CD4-positive, alpha-beta T cell (primary cell): ENCODE results near the gene APBA2. TPM values are rescaled to one million over a fixed set of nuclear protein-coding genes. Genes with fewer than 3 reads are reported as not detected.

ENCODE experiments used
- ATAC-seq: fragments of 200-7000 bp; cut with Tn5 transposase; one replicate; pipeline ENCODE4 v1.10.0; 2022; ENCODE audit warnings: mild to moderate bottlenecking; ENCODE audit not compliant: poor library complexity
- CTCF ChIA-PET: fragments of 350-600 bp; sonication (Branson Sonifier 250); formaldehyde crosslinking; loops from one replicate; lab custom pipeline; 2021; ENCODE audit warnings: antibody characterized with exemption, inconsistent platforms; lab: Charles Lee
- POLR2A ChIA-PET: fragments of 350-600 bp; sonication (Branson Sonifier 250); formaldehyde crosslinking; loops from one replicate; lab custom pipeline; 2021; ENCODE audit warnings: antibody characterized with exemption, inconsistent platforms; lab: Charles Lee
- DNase-seq, 14 experiments: peaks; one replicate each; pipeline ENCODE4 v3.0.0-alpha.2; 2013 to 2020; ENCODE audit warnings: mixed read lengths in 2 of 14
- H3K27ac ChIP-seq, 2 donors: one replicate each; pipeline versions ENCODE4 v1.5.1 to v1.7.0; 2013; ENCODE audit warnings: low read length in 2 of 2, low read depth in 1 of 2, mild to moderate bottlenecking in 1 of 2
- H3K27me3 ChIP-seq, 2 experiments: 1 replicate in 1 of 2; 2 replicates in 1 of 2; pipeline versions ENCODE4 v1.6.1 to v1.7.0; 2013; ENCODE audit warnings: low read length in 2 of 2, control low read depth in 1 of 2, mild to moderate bottlenecking in 1 of 2, moderate library complexity in 1 of 2; ENCODE audit not compliant: insufficient read depth in 2 of 2, control insufficient read depth in 1 of 2
- H3K36me3 ChIP-seq: one replicate; pipeline ENCODE4 v1.6.1; 2013; ENCODE audit warnings: low read length, control low read depth; ENCODE audit not compliant: insufficient read depth
- H3K4me1 ChIP-seq: one replicate; pipeline ENCODE4 v1.6.1; 2013; ENCODE audit warnings: low read length, control low read depth; ENCODE audit not compliant: insufficient read depth
- H3K4me3 ChIP-seq: one replicate; pipeline ENCODE4 v1.5.1; 2013; ENCODE audit warnings: mild to moderate bottlenecking, low read length, moderate library complexity
- H3K9me3 ChIP-seq, 2 experiments: 1 replicate in 1 of 2; 2 replicates in 1 of 2; pipeline versions ENCODE4 v1.6.1 to v1.7.0; 2013; ENCODE audit warnings: low read length in 2 of 2, mild to moderate bottlenecking in 2 of 2, control low read depth in 1 of 2, moderate library complexity in 1 of 2; ENCODE audit not compliant: control insufficient read depth in 1 of 2, insufficient read depth in 1 of 2
- H3K27ac Mint-ChIP-seq: one replicate; pipeline ENCODE4 v1.8.0; 2020; ENCODE audit warnings: mixed read lengths
- H3K27me3 Mint-ChIP-seq: one replicate; pipeline ENCODE4 v1.8.0; 2021; ENCODE audit warnings: mixed read lengths
- H3K36me3 Mint-ChIP-seq: one replicate; pipeline ENCODE4 v1.8.0; 2021; ENCODE audit warnings: low read depth, mixed read lengths
- H3K4me1 Mint-ChIP-seq: one replicate; pipeline ENCODE4 v1.8.0; 2021; ENCODE audit warnings: low read depth, mixed read lengths
- H3K4me3 Mint-ChIP-seq: one replicate; pipeline ENCODE4 v1.8.0; 2020; ENCODE audit warnings: mild to moderate bottlenecking, mixed read lengths
- H3K9me3 Mint-ChIP-seq: one replicate; pipeline ENCODE4 v1.8.0; 2020; ENCODE audit warnings: mixed read lengths
- CTCF ChIP-seq: fragments of 200-600 bp; IDR thresholded peaks from one replicate; pipeline ENCODE4 v1.8.0; 2022; ENCODE audit warnings: antibody characterized with exemption, mild to moderate bottlenecking
- intact Hi-C, 2 experiments: fragments of 100-400 bp; cut with DNase I in 1 of 2; cut with micrococcal nuclease in 1 of 2; formaldehyde crosslinking; loops; one replicate each; pipeline versions ENCODE4 v1.15.1 to v1.9.0; 2023 to 2025; cut with DNase I, micrococcal nuclease
- total RNA-seq, 174 experiments: library from RNA in 2 of 174; stranded (reverse) in 2 of 174; gene quantifications; one replicate each; pipeline ENCODE4 v1.2.3 and lab custom pipeline; 2021 to 2026

The APBA2 gene
- total RNA-seq, 2 experiments from 2014 or later: 123 to 126 TPM

DNA sequence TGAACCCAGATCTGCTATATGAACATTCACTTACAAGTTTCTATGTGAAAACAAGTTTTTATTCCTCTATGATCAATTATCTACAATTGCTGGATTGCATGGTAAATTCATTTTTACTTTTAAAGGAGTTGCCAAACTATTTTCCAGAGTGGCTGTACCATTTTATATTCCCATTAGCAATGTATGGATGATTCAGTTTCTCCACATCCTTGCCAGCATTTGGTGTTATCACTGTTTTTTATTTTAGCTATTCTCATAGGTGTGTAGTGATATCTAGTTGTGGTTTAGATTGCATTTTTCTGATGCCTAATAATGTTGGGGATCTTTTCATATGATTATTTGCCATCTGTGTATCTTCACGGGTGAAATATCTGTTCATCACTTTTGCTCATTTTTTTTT is 78.3 kb downstream of the APBA2 start:
- TF ChIP-seq CTCF: no peak
- Mint-ChIP-seq H3K4me1 (peaks cover 62% of the 10 kb centered on the region), H3K27me3 (no peaks in the 10 kb centered on the region), H3K9me3 (no peaks in the 10 kb centered on the region), H3K4me3 (no peak overlapping the region), H3K27ac (no peak overlapping the region), H3K36me3 (peaks cover 21% of the 10 kb centered on the region)
- H3K4me3 ChIP-seq: no peak overlapping the region
- ChIA-PET CTCF (no interaction called here), POLR2A (no interaction called here)
- intact Hi-C loops: no loop called here
- no peaks in the 10 kb centered on the region for H3K4me1 ChIP-seq
- no peak overlapping the region for H3K27ac ChIP-seq
- no peaks in the 10 kb centered on the region for H3K27me3 ChIP-seq
- no peak for ATAC-seq
- H3K9me3 ChIP-seq: no peaks in the 10 kb centered on the region
- H3K36me3 ChIP-seq: no peaks in the 10 kb centered on the region
- no peak for DNase-seq

DNA sequence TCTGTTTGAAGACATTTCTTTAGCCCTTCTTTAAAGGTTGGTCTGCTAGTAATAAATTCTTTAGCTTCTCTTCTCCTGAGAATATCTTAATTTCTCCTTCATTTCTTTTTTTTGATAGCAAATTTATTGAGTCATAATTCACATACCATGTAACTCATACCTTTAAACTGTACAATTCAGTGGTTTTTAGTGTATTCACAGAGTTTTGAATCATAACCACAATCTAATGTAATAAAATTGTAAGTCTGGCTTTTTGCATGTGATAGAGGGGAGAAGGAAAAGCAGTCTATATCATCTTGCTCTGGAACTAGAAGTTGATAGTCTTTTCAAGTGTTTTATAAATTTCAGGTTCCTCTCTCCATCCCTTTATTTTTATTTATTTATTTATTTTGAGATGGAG is 81.3 kb downstream of the APBA2 start:
- H3K36me3 Mint-ChIP-seq: peaks cover 14% of the 10 kb centered on the region
- H3K4me3 ChIP-seq: no peak overlapping the region
- no peak overlapping the region for H3K4me3 Mint-ChIP-seq
- ChIA-PET POLR2A (interaction anchor here (1.2 kb wide), 1 partner anchor 9 kb away, joined by 3 read pairs; no protein-coding TSS in a partner anchor), CTCF (no interaction called here)
- no peaks in the 10 kb centered on the region for H3K27me3 ChIP-seq
- TF ChIP-seq CTCF: no peak
- H3K9me3 Mint-ChIP-seq: no peaks in the 10 kb centered on the region
- peak overlapping the region; percentile 5 for H3K27ac Mint-ChIP-seq
- no peaks in the 10 kb centered on the region for H3K9me3 ChIP-seq
- no peak for ATAC-seq
- DNase-seq: no peak
- no peaks in the 10 kb centered on the region for H3K36me3 ChIP-seq
- no peaks in the 10 kb centered on the region for H3K4me1 ChIP-seq
- intact Hi-C loops: no loop called here
- no peaks in the 10 kb centered on the region for H3K27me3 Mint-ChIP-seq
- peaks cover 61% of the 10 kb centered on the region for H3K4me1 Mint-ChIP-seq
- H3K27ac ChIP-seq: no peak overlapping the region

- TF ChIP-seq CTCF: no peak
- H3K27me3 Mint-ChIP-seq: no peaks in the 10 kb centered on the region
- H3K4me3 ChIP-seq: no peak overlapping the region
- no peaks in the 10 kb centered on the region for H3K4me1 ChIP-seq
- no peak overlapping the region for H3K27ac ChIP-seq
- H3K9me3 ChIP-seq: no peaks in the 10 kb centered on the region
- peaks cover 63% of the 10 kb centered on the region for H3K4me1 Mint-ChIP-seq
- peaks cover 10% of the 10 kb centered on the region for H3K36me3 Mint-ChIP-seq
- no peaks in the 10 kb centered on the region for H3K36me3 ChIP-seq
- H3K27me3 ChIP-seq: no peaks in the 10 kb centered on the region
- DNase-seq: no peak
- H3K27ac Mint-ChIP-seq: no peak overlapping the region
- POLR2A ChIA-PET: no interaction called here
- no peak for ATAC-seq
- no peak overlapping the region for H3K4me3 Mint-ChIP-seq
- CTCF ChIA-PET: no interaction called here
- intact Hi-C loops: no loop called here
- H3K9me3 Mint-ChIP-seq: no peaks in the 10 kb centered on the region
These were observed 82.2 kb downstream of the APBA2 start for GRCh38 chr15:28967990-28968389.
